HG03139 (cell line): ENCODE data around the gene RAN.
"Not testable (repeated sequence)": the region's sequence is repeated elsewhere in the genome, so short reads cannot be mapped to it uniquely, and the experiment has no call there.

Experiments used
- ATAC-seq: cut with Tn5 transposase; IDR thresholded peaks from one replicate; pipeline ENCODE4 v1.9.1; 2021; ENCODE audit not compliant: unreplicated experiment

Gene RAN

GRCh38 chr12:130848785-130849305, 23.0 kb upstream of the RAN start:
- ATAC-seq = not testable (repeated sequence)

GRCh38 chr12:130849561-130850417, 22.1 kb upstream of the RAN start:
- ATAC-seq = no peak

GRCh38 chr12:130850418-130851021, 21.3 kb upstream of the RAN start:
- ATAC-seq = no peak

GRCh38 chr12:130856088-130856487, 15.8 kb upstream of the RAN start:
- ATAC-seq = no peak

GRCh38 chr12:130858084-130858483, 13.8 kb upstream of the RAN start:
- no peak for ATAC-seq

- ATAC-seq = no peak
Observed at GRCh38 chr12:130859161-130859560, 12.7 kb upstream of the RAN start.

GRCh38 chr12:130860311-130860710, 11.6 kb upstream of the RAN start:
- no peak for ATAC-seq

- ATAC-seq = no peak
Observed at GRCh38 chr12:130862161-130862560, 9.7 kb upstream of the RAN start.

- not testable (repeated sequence) for ATAC-seq
Observed at GRCh38 chr12:130862771-130863170, 9.1 kb upstream of the RAN start.

- ATAC-seq = no peak
Observed at GRCh38 chr12:130863298-130863697, 8.6 kb upstream of the RAN start.

- ATAC-seq = no peak
Observed at GRCh38 chr12:130868412-130868811, 3.5 kb upstream of the RAN start.

- peak; percentile 41 for ATAC-seq
Observed at GRCh38 chr12:130870442-130871285, 1.2 kb upstream of the RAN start.

- ATAC-seq = peak; percentile 19
Observed at GRCh38 chr12:130872179-130873096, 572 bp downstream of the RAN start.

- no peak for ATAC-seq
Observed at GRCh38 chr12:130873106-130873795, 1.4 kb downstream of the RAN start.

GRCh38 chr12:130873825-130874224, 2.0 kb downstream of the RAN start:
- ATAC-seq = no peak

- ATAC-seq = no peak
Observed at GRCh38 chr12:130874696-130875095, 2.8 kb downstream of the RAN start.

- ATAC-seq = no peak
Observed at GRCh38 chr12:130875193-130875592, 3.3 kb downstream of the RAN start.

GRCh38 chr12:130875708-130876107, 3.8 kb downstream of the RAN start:
- not testable (repeated sequence) for ATAC-seq

- no peak for ATAC-seq
Observed at GRCh38 chr12:130876297-130876696, 4.4 kb downstream of the RAN start.

- ATAC-seq = no peak
Observed at GRCh38 chr12:130876758-130877157, 4.9 kb downstream of the RAN start.
